Stimulated activated CD8-positive, alpha-beta memory T cell treated with anti-CD3 and anti-CD28 coated beads, Interleukin-15, amount 100 ng/mL, for 24 hours (primary cell): Measurements from ENCODE around the gene GRIN3A.
"Not testable (repeated sequence)": the region's sequence is repeated elsewhere in the genome, so short reads cannot be mapped to it uniquely, and the experiment has no call there.

ENCODE experiments used
- DNase-seq: peaks from one replicate; pipeline ENCODE4 v3.0.0-alpha.2; 2020; ENCODE audit warnings: low read depth

Gene GRIN3A

GRCh38 chr9:101578378-101578777, 160.1 kb downstream of the GRIN3A start:
- DNase-seq: no peak

- no peak for DNase-seq
Observed at GRCh38 chr9:101574731-101575333, 163.6 kb downstream of the GRIN3A start.

GRCh38 chr9:101572316-101572715, 166.1 kb downstream of the GRIN3A start:
- no peak for DNase-seq

- no peak for DNase-seq
Observed at GRCh38 chr9:101571114-101571513, 167.3 kb downstream of the GRIN3A start.

GRCh38 chr9:101569741-101570501, 168.5 kb downstream of the GRIN3A start:
- DNase-seq: no peak

GRCh38 chr9:101567725-101568350, 170.6 kb downstream of the GRIN3A start:
- no peak for DNase-seq

GRCh38 chr9:101566904-101567724, 171.3 kb downstream of the GRIN3A start:
- DNase-seq: no peak

GRCh38 chr9:101564252-101564651, 174.2 kb downstream of the GRIN3A start:
- no peak for DNase-seq

- DNase-seq: no peak
Observed at GRCh38 chr9:101562966-101563365, 175.5 kb downstream of the GRIN3A start.

GRCh38 chr9:101561740-101562139, 176.7 kb downstream of the GRIN3A start:
- no peak for DNase-seq

GRCh38 chr9:101549472-101550098, 188.9 kb downstream of the GRIN3A start:
- not testable (repeated sequence) for DNase-seq

GRCh38 chr9:101543098-101543735, 195.2 kb downstream of the GRIN3A start:
- DNase-seq: no peak

GRCh38 chr9:101540069-101540468, 198.4 kb downstream of the GRIN3A start:
- DNase-seq: no peak

GRCh38 chr9:101536938-101537337, 201.5 kb downstream of the GRIN3A start:
- no peak for DNase-seq

GRCh38 chr9:101536351-101536750, 202.1 kb downstream of the GRIN3A start:
- no peak for DNase-seq

GRCh38 chr9:101533334-101534204, 204.9 kb downstream of the GRIN3A start, which contains the start of gene RNF20:
RNF20 (plus strand) TSS chr9:101533853; CDS start chr9:101535424, 1,571 bp downstream.
- DNase-seq: peak; percentile 95

GRCh38 chr9:101530076-101530711, 208.3 kb downstream of the GRIN3A start:
- DNase-seq: peak; percentile 19

- DNase-seq: no peak
Observed at GRCh38 chr9:101528015-101528414, 210.4 kb downstream of the GRIN3A start.

GRCh38 chr9:101527066-101527465, 211.4 kb downstream of the GRIN3A start:
- DNase-seq: no peak

GRCh38 chr9:101524371-101524770, 214.1 kb downstream of the GRIN3A start:
- DNase-seq: no peak
